OCI-M2 (cell line): Measurements from ENCODE around the gene ERCC5.

ENCODE experiments used
- DNase-seq: peaks from one replicate; lab custom pipeline; 2025; ENCODE audit not compliant: unreplicated experiment; lab: John Stamatoyannopoulos, UW

ERCC5 gene

DNA sequence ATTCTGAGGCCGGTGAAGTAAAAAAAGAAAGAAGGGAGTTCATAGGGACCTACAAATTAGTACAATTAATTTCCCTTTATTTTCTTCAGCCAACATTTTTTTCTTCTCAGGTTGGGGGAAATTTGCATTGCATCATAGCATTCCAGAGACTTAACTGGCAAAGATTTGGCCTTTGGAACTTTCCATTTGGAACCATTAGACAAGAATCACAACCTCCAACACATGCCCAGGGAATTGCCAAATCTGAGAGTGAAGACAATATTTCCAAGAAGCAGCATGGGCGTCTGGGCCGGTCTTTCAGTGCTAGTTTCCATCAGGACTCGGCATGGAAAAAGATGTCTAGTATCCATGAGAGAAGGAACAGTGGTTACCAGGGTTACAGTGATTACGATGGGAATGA, 6.4 kb upstream of the ERCC5 start:
- DNase-seq, result no peak

DNA sequence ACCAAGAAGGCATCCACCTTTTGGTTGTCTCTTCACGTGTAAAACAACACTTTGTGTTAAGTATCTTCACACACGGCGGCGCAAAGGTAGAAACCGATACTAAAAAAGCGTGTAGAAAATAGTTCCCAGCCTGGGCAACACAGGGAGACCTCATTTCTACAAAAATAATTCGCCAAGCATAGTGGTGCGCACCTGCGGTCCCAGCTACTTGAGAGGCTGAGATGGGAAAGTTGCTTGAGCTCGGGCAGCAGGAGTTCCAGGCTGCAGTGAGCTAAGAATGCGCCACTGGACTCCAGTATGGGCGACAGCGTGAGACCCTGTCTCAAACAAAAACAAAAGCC, 573 bp upstream of the ERCC5 start:
- DNase-seq, result no peak

DNA sequence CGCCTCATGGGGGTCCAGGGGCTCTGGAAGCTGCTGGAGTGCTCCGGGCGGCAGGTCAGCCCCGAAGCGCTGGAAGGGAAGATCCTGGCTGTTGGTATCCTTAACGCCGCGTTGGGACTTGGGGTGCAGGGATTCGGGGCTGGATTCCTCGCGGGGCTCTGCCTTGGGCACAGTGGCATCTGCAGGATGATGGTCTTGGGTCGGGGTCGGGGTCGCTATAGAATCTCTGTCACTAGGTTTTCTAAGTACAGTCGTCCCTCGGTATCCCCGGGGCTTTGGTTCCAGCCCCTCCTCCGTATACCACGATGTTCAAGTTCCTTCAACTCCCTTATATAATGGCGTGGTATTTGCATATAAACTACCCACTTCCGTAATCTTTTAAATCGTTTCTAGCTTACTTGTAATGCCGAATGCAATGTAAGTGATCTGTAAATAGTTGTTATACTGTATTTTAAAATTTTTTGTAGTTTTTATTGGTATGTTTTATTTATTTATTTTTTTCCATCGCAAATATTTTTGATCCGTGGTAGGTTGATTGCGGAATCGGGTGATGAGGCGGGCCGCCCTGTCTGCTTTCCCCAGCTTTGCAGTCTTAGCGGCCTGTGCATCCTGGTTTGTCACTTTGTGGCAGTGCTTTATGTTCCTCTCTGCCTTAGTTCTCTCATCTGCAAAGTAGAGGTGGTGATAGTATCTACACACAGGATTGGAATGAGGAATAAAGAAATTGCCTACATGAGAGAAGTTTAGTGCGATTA, 606 bp downstream of the ERCC5 start:
- DNase-seq, result no peak

DNA sequence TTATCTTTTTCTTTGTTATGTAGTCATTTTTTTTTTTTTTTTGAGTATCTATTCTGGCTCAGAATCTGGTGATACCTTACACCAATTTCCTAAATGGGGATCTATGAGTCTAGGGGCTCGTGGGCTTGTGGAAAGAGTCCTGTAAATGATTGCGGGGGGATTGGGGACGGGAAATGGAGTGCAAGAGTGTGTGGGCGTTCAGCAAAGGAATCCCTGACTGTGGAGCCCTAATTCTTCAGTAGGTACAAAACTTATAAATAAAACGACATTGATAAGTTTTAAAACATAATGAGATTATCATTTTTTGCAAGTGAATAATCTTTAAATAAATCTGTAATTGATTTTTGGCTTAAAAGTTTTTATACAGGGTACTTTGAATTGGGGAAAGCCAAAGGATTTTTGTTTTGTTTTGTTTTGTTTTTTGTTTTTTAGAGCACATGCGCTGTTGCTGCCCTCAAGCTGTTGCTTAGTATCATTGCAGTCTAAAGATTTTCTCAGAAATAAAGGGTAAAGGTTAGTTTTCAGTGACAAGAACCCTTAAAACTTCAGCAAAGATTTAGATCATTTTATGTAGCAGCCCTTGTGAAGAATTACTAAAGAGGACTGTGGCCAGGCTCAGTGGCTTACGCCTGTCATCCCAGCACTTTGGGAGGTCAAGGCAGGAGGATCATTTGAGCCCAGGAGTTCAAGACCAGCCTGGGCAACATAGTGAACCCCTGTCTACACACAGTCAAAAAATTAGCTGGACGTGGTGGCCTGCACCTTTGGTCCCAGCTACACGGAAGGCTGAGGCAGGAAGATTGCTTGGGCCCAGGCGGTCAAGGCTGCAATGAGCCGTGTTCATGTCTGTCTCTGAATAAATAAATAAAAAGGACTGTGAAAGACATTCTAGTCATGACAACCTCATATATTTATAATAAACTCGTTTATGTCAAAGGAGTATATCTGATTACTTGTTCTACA, 1.7 kb downstream of the ERCC5 start:
- no peak for DNase-seq

DNA sequence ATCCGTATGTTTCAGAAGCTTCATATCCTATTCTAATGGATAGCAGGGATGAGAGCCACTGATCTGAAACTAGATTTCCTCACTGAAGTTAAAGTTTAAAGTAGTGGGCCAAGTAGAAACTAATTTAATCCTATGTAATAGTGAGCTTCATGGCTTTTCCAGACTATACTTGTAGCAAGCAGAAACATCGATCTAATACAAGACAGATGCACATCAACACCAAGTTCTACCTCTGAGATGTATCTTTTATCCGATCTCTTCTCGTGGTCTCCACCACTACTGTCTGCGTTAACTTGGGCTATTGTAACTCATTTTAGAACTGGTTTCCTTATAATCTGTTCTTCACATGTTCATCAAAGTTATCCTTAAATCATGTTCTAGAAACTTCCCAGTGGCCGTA, 3.1 kb downstream of the ERCC5 start:
- DNase-seq, result no peak

DNA sequence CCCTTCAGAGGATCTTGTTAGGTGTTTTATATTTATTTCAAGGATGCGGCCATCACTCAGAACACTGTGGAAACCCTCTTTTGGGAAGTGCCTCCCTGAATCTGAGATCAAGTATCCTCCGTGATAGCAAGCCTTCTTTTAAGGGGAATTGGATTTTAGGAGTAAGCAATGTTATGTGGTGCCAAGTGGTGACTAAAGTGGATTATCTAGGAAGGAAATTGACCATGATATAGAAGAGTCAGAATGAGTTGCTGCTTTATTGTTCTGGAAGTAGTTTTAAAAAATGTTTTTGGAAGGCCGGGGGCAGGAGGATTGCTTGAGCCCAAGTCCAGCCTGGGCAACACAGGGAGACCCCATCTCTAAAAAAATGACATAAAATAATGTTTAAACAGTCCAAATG, 6.7 kb downstream of the ERCC5 start:
- DNase-seq, result no peak

DNA sequence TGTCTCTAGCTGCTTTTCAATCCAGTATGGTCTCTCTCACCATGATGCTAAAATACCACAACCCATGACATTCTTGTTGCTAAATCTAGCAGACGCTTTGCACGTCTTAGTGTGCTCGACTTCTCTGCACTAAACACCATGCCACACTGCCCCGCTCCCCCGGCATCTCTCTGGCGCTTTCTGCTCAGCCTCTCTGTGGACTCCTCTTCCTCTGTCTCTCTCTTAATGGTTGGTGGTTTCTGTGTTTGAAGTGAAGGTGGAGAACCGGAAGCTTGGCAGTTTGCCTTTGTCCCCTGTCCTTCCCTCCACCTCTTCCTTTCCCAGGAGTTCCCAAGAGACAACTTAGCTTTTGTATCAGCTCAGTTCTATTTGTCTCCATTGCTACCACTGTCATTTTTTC, 8.8 kb downstream of the ERCC5 start:
- no peak for DNase-seq

DNA sequence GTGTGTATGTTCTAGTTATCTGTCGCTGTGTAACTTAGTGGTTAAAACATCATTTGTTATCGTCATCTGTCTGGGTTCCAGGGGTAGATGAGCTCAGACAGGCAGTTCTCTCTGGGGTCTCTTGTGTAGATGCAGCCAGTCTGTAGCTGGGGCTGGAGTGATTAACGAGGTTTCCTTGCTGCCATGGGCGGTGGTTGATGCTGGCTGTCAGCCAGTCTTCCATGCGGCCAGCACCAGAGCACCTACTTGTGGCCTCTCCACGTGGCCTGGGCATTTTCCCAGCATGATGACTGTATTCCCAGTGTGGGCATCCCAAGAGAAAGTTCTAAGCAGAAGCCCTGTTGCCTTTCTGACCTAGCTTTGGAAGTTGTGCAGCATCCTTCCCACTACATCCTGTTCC, 10.7 kb downstream of the ERCC5 start:
- DNase-seq, result no peak

DNA sequence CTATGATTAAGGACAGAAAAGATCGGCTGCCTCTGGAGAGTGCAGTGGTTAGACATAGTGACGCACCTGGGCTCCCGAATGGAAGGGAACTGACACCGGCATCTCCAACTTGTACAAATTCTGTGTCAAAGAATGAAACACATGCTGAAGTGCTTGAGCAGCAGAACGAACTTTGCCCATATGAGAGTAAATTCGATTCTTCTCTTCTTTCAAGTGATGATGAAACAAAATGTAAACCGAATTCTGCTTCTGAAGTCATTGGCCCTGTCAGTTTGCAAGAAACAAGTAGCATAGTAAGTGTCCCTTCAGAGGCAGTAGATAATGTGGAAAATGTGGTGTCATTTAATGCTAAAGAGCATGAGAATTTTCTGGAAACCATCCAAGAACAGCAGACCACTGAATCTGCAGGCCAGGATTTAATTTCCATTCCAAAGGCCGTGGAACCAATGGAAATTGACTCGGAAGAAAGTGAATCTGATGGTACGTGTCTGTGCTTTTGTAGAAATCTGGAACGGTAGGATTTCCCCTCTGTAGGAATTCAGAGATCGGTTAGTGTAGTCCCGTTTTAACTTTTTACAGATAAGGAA, 16.9 kb downstream of the ERCC5 start:
- DNase-seq, result no peak

DNA sequence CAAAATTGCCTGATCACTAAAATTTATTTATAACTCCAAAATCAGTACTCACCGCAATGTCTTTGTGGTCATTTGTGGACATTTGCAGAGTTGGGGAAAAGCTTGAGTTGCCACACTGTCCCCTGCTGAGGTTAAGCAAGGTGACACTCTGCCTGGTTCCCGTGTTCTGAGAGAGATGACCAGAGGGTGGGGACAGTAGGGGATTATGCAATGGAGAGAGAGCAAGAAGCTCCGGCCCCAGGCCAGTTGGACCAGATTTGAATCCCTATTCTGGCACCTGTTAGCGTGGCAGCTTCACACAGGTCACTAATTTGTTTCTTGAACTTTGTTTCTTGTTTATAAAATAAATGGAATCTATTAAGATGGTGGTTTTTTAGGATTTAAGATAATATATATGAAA, 17.8 kb downstream of the ERCC5 start:
- DNase-seq, result no peak

DNA sequence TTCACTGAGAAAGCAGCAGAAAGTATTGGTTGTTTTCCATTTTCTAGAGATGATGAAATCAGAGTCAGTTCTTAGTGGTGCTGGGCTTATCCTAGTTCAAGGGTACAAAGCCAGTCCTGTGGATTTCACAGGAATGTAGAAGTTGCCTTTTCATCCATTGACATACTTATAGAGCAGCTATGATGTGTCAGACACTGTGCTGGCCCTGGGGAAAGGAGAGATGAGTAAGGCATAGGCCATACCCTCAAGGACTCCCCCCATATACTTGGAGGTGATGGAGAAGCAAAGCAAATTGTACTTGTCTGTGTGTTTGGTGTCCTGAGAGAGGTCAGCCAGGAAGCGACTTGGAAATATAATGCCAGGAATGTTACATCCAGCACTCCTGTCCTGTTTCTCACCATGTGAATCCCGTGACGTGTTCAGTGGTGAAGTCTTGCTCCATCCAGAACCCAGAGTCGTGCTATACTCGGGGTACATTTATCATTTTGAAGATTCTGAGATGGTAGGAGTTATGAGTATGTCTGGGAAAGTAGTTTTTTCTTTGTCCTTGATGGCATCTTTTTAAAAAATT, 22.6 kb downstream of the ERCC5 start:
- no peak for DNase-seq

DNA sequence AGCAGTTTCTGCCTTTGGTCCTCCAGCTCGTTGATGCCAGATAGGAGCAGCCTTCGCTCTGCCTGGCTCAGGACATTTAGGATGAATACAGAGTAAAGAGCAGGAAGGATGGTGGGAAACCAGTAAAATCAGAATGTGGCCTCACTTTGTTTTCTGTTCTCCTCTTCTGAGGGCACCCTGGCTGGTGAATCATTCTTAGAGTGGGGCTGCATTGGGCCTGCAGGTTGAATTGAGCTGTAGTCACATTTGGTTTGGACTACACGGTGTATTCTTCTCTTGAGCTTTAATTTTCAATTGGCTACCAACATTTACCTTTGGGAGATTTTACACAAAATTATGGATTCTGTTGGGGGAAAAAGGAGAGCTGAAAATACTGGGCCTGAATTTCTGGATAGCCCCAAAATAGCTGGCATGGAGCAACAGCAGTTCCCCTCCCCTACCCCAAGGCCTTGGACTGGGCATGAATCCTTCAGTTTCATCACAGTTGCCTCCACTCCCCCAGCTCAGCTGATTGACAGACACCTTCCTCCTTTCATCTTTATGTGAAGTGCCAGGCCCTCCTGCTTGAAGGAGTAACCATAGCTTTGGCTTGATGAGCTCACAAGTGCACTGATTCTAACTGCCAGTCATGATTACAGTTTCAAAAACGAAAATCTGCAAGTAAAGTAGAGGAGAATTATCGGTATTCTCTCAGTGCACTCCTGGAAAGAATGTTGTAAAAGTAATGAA, 24.3 kb downstream of the ERCC5 start:
- no peak for DNase-seq

DNA sequence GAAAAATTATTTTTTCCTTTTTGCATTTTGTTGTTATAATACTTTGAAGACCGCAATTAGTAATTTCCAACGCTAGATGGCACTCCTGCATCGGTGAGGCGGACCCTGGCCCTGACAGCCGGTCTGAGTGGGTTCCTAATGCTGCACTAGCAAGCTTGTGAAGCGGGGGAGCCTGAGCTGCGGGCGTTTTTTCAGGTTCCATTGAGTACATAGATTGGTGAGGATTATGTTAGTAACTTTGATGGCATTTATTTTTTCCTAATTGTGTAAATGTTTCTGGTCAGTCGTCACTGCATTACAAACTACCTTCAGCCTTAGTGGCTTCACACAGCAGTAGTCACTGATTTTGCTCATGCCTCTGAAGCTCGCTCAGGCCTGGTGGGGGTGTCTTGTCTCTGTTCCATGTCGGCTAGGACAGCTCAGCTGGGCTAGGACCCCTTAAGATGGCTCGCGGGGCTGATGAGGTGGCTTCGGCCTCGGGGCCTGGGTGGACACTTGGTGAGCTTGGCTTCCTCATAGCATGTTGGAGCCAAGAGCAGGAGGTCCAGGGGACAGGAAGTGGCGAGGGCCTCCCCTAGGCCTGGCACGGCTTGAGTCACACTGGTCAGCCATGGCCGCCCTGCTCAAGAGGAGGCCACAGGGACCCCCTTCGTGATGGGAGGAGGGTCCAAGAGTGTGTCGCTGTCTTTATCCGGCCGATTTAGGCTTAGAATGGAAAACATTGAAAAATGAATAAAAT, 25.0 kb downstream of the ERCC5 start:
- DNase-seq, result no peak

DNA sequence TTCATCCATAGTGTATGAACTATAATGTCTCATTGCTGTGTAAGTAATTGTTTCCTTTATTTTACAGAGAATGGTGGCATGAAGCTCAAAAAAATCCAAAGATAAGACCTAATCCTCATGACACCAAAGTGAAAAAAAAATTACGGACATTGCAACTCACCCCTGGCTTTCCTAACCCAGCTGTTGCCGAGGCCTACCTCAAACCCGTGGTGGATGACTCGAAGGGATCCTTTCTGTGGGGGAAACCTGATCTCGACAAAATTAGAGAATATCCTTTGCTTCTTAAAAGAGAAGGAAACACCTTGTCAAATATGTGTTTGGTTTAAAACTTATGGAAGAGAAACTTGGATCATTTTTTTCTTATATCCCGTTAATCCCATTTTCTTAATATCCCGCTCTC, 26.3 kb downstream of the ERCC5 start:
- no peak for DNase-seq

DNA sequence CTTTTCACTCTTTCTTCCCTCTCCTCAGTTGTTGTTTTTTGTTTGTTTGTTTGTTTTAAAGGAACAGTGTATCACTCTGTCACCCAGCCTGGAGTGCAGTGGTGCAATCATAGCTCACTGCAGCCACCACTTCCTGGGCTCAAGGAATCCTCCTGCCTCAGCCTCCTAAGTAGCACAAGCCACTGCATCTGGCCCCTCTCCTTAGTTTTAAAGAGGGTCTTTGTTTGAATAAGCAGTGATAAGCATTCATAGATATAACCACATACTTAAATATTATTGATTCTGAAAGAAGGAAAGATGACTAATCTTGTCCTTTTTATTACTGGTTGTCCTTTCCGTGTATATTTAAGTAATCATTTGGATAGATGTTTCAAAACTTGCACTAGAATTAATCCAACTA, 26.7 kb downstream of the ERCC5 start:
- no peak for DNase-seq

DNA sequence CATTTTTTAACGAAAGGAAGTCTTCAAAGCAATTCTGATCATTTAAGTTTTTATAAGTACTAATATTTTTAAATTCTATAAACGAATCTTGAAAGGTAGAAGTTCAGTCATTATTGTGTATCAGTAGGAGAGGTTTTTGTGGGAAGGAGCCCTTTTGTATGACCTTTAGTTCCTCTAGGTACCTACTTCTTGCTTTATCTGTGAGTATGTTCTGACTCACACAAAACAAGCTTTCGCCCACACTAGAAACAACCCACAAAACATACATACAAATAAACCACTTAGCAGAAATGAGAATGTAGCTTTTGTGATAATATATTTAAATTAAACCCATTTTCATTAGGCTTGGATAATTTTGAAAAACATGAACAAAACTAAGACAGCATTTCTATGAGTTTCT, 27.8 kb downstream of the ERCC5 start:
- no peak for DNase-seq

DNA sequence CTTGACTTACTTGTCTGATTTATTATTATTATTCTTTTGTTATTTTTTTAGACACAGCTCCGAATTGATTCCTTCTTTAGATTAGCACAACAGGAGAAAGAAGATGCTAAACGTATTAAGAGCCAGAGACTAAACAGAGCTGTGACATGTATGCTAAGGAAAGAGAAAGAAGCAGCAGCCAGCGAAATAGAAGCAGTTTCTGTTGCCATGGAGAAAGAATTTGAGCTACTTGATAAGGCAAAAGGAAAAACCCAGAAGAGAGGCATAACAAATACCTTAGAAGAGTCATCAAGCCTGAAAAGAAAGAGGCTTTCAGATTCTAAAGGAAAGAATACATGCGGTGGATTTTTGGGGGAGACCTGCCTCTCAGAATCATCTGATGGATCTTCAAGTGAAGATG, 29.4 kb downstream of the ERCC5 start:
- no peak for DNase-seq

DNA sequence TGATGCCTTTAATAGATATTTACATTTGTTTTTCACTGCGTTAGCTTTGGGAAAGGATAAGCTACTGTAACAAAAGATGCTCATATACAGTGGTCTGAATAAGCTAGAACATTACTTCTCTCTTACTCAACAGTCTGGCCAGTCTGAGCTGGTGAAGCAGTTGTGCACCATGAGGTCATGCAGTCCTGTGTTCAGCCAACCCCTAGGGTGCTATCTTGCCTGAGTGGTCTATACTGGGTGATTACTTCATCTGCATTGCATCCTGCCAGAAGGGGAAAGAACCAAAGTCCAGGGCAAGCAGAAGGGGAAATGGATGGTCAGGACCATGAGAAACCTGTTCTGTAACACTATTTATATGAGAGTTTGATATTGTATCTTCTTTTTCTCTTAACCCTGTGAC, 31.5 kb downstream of the ERCC5 start:
- no peak for DNase-seq

DNA sequence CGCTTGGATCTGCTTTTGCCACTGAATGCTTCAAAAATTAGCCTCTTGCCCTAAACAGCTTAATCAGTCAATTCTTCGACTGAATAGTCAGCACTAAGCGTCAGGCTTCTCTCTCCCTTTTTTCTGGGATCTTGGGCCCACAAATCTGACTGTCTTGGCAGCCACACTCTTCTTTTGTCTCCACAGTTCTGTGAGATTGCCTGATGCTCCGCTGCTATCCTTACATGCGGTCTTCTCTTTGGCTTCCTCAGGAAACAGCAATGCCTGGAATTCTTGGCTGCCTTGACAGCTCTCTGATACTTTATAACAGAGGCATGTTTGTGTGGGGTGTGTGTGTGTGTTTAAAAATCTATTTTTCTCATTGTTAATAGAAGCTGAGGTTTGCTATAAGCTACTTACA, 32.6 kb downstream of the ERCC5 start:
- DNase-seq, result no peak

DNA sequence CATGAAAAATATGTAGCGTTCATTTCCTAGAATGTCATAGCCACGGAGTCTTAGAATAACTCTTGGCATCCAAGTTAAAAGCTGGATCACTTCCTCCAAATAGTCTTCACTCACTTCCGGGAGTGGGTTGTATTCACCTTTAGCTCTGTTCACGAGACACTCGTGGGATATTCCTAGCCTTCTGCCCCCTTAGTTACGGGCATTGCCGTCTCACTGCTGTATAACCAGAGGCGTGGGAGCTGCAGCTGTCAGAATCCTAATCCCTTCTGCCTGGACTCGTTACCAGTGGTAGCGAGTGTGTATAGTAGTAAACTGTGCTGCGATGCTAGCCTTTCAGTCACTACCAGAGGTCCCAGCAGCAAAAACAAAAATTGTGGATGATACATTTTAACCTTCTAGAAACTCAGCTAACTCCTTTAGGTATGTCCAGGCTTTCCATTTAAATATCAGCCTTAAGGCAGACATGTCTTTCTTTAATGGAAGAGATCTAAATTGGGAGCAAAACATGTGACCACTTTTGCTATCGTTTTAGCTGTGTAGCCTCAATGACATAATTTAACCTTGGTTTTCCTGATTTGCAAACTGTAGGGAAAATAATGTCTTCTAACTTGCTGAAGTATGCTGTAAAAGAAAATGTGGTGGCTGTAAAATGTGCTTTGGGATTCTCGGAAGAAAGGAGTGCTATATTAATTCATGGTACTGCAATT, 34.1 kb downstream of the ERCC5 start:
- DNase-seq, result no peak
